ENCODE data around the gene EEF1B2.
"Not testable (repeated sequence)": the region's sequence is repeated elsewhere in the genome, so short reads cannot be mapped to it uniquely, and the experiment has no call there.

Gene EEF1B2

DNA sequence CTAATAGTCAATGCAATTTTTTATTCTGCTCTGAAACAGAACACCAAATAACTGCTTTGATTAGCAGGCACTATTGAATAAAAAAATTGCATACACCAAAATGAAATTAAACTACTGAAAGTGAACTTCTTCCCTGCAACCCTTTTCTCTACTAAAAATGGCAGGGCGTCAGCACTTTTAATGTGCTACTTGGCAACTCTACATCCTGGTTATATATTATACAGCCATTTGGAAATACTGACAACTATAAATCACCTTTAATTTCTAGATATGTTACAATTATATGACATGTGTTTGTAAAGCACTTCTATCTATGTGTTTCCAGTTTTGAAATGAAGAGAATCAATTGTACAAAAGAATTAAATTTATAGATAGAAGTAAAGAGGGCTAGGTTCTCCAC lies 10.4 kb upstream of the EEF1B2 start:
- TF ChIP-seq, protein P1, sequence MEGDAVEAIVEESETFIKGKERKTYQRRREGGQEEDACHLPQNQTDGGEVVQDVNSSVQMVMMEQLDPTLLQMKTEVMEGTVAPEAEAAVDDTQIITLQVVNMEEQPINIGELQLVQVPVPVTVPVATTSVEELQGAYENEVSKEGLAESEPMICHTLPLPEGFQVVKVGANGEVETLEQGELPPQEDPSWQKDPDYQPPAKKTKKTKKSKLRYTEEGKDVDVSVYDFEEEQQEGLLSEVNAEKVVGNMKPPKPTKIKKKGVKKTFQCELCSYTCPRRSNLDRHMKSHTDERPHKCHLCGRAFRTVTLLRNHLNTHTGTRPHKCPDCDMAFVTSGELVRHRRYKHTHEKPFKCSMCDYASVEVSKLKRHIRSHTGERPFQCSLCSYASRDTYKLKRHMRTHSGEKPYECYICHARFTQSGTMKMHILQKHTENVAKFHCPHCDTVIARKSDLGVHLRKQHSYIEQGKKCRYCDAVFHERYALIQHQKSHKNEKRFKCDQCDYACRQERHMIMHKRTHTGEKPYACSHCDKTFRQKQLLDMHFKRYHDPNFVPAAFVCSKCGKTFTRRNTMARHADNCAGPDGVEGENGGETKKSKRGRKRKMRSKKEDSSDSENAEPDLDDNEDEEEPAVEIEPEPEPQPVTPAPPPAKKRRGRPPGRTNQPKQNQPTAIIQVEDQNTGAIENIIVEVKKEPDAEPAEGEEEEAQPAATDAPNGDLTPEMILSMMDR (IDR thresholded peaks at IDR 0.05): no peak
- H3K27ac ChIP-seq: no peak overlapping the region
- peaks cover 69% of the 10 kb centered on the region for H3K36me3 ChIP-seq
- H3K4me3 ChIP-seq (ENCODE audit: low read depth in 1 of 2, low read length in 1 of 2): no peak overlapping the region
- H3K27me3 ChIP-seq: no peaks in the 10 kb centered on the region
- H3K9me3 ChIP-seq: no peaks in the 10 kb centered on the region
- peaks cover 0 to 4% of the 10 kb centered on the region in 2 experiments for H3K4me1 ChIP-seq (ENCODE audit: control insufficient read depth in 1 of 2, insufficient read depth in 1 of 2, low read depth in 1 of 2, low read length in 1 of 2)

DNA sequence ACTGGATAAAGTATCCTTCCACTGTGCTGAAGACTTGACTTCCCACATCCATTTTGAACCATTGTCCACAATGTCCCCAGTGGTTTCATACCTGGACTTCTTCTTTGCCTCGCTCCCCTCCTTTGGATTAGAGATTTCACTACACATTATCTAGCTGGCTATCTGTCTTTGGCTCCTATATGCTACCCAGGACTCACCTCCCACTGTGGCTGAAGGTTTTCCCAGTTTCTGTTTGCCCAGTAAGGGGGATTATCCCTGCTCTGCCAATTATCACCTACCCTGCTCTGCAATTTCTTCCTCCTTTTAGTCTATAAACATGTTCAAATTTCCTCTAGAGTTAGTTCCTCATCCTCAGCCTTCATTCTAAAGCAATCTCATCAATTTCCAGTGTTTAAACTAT lies 9.5 kb upstream of the EEF1B2 start:
- Histone ChIP-seq H3K4me1 (ENCODE audit: control insufficient read depth in 1 of 2, insufficient read depth in 1 of 2, low read depth in 1 of 2, low read length in 1 of 2) (peaks cover 0 to 5% of the 10 kb centered on the region in 2 experiments), H3K36me3 (peaks cover 61% of the 10 kb centered on the region), H3K27me3 (no peaks in the 10 kb centered on the region), H3K4me3 (ENCODE audit: low read depth in 1 of 2, low read length in 1 of 2) (no peak overlapping the region), H3K27ac (peak overlapping the region; percentile 15), H3K9me3 (no peaks in the 10 kb centered on the region)
- TF ChIP-seq, protein P1 (IDR thresholded peaks at IDR 0.05): no peak

DNA sequence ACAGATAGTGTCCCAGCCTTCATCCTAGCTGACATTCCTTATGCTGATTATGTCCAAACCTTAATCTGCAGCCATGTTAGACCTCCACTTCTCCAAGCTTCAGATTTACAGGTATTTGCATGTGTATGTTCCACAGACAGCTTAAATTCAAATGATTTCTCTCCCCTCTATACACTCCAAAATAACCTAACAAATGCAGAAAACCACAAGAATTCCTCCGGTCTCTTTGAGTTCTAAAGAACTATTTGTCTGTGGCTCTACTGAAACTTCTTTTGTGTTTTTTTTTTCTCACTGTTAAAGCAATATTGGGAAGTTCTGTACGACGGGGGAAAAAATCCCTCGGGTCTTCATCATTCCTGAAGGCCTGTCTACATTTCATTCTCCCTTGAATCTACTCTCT lies 9.1 kb upstream of the EEF1B2 start:
- peaks cover 56% of the 10 kb centered on the region for H3K36me3 ChIP-seq
- H3K4me3 ChIP-seq (ENCODE audit: low read depth in 1 of 2, low read length in 1 of 2): no peak overlapping the region
- TF ChIP-seq, protein P1 (IDR thresholded peaks at IDR 0.05): no peak
- peak overlapping the region; percentile 15 for H3K27ac ChIP-seq
- no peaks in the 10 kb centered on the region for H3K27me3 ChIP-seq
- H3K9me3 ChIP-seq: no peaks in the 10 kb centered on the region
- H3K4me1 ChIP-seq (ENCODE audit: control insufficient read depth in 1 of 2, insufficient read depth in 1 of 2, low read depth in 1 of 2, low read length in 1 of 2): peaks cover 0 to 5% of the 10 kb centered on the region in 2 experiments

DNA sequence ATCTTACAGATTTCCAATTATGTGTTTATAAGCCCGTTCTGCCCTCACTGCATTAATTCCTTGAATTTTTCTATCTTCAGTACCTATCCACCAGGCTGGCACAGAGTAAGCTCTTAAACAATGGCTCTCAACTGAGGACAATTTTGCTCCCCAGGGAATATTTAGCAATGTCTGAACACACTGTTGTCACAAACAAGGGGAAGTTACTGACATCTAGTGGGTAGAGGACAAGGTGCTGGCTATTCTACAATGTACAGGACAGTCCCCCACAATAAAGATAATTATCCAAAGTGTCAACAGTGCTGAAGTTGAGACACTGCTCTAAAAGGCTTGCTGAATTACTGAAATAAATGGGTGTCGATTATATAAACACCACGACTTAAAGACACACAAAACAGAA lies 5.5 kb upstream of the EEF1B2 start:
- Histone ChIP-seq H3K27ac (peak overlapping the region; percentile 19), H3K27me3 (no peaks in the 10 kb centered on the region), H3K9me3 (no peaks in the 10 kb centered on the region), H3K36me3 (peaks cover 21% of the 10 kb centered on the region), H3K4me1 (ENCODE audit: control insufficient read depth in 1 of 2, insufficient read depth in 1 of 2, low read depth in 1 of 2, low read length in 1 of 2) (peaks cover 13 to 14% of the 10 kb centered on the region in 2 experiments), H3K4me3 (ENCODE audit: low read depth in 1 of 2, low read length in 1 of 2) (no peak overlapping the region)
- TF ChIP-seq, protein P1 (IDR thresholded peaks at IDR 0.05): no peak

DNA sequence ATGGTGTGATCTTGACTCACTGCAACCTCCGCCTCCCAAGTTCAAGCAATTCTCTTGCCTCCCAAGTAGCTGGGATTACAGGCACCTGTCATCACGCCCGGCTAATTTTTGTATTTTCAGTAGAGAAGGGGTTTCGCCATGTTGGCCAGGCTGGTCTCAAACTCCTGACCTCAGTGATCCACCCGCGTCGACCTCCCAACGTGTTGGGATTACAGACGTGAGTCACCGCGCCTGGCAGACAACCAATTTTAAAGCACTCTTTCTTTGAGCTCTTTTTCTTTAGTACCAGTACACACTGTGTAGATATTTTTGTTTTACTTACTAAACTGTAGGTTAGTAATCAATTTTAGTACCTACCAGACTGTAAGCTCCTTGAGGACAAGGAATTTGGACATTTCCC lies 2.7 kb upstream of the EEF1B2 start:
- H3K4me3 ChIP-seq (ENCODE audit: low read depth in 1 of 2, low read length in 1 of 2); H3K27me3 ChIP-seq; H3K27ac ChIP-seq; H3K9me3 ChIP-seq: not testable (repeated sequence)
- Histone ChIP-seq H3K4me1 (ENCODE audit: control insufficient read depth in 1 of 2, insufficient read depth in 1 of 2, low read depth in 1 of 2, low read length in 1 of 2) (peaks cover 25 to 26% of the 10 kb centered on the region in 2 experiments), H3K36me3 (peaks cover 15% of the 10 kb centered on the region)

DNA sequence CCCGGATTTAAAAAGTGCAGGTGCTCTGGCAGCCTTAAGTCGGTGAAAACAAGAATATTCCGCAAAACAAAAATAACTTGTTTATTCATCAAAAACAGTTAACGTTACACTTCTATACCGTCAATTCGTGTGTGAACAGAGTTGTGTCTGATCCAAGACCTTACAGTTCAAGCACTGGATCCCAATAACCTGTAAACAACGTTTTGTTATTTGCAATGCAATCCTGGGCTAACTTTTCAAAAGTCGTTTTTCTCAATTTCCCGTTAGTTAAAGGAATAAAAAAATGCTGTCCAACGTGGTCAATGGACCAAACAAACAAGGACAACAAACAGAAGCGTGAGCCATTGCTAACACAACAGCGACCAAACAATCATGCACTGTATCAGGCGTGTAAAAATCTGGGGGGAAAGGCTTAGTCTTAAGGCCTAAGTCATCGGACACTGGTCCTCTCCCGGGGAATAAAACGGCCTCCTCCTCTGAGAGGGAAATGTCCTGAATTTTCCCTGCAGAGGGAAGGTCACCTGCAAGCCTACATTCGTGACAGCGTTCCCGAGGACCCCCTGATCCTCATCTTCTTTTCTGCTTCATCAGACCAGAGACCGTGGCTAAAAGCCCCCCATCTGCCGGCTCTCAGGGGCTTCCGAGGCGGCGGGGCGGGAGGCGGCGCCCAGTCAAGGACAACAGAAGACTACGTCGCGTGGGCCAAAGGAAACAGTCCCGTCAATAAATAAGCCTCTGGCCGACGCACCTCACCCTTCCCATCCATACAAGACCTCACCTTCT lies 941 bp upstream of the EEF1B2 start:
- TF ChIP-seq, protein P1 (IDR thresholded peaks at IDR 0.05): no peak
- H3K36me3 ChIP-seq: peaks cover 24% of the 10 kb centered on the region

More for the DNA sequence above, 941 bp upstream of the EEF1B2 start:
- H3K27me3 ChIP-seq: no peaks in the 10 kb centered on the region
- H3K9me3 ChIP-seq: no peaks in the 10 kb centered on the region
- peak overlapping the region; percentile 88 for H3K27ac ChIP-seq
- H3K4me3 ChIP-seq (ENCODE audit: low read depth in 1 of 2, low read length in 1 of 2): peak overlapping the region; percentile 81 to 89
- H3K4me1 ChIP-seq (ENCODE audit: control insufficient read depth in 1 of 2, insufficient read depth in 1 of 2, low read depth in 1 of 2, low read length in 1 of 2): peaks cover 25 to 26% of the 10 kb centered on the region in 2 experiments

Data from neutrophil (primary cell).